ENCODE measurements around the gene MLKL.

Gene MLKL

GRCh38 chr16:74641969-74642368 is 58.7 kb downstream of the MLKL start:
- peak; percentile 29 for DNase-seq

GRCh38 chr16:74637742-74638453 is 62.8 kb downstream of the MLKL start:
- no peak for DNase-seq

- DNase-seq: peak; percentile 8
Observed at GRCh38 chr16:74635303-74635702, 65.4 kb downstream of the MLKL start.

GRCh38 chr16:74633686-74634085 is 67.0 kb downstream of the MLKL start:
- peak; percentile 29 for DNase-seq

GRCh38 chr16:74627506-74628220 is 73.0 kb downstream of the MLKL start:
- DNase-seq: peak; percentile 45

- peak; percentile 35 for DNase-seq
Observed at GRCh38 chr16:74626741-74627416, 73.8 kb downstream of the MLKL start.

GRCh38 chr16:74625500-74626350 is 74.9 kb downstream of the MLKL start:
- DNase-seq: peak; percentile 40

- DNase-seq: peak; percentile 43
Observed at GRCh38 chr16:74623839-74624235, 76.8 kb downstream of the MLKL start.

- DNase-seq: peak; percentile 47
Observed at GRCh38 chr16:74623214-74623838, 77.3 kb downstream of the MLKL start.

- no peak for DNase-seq
Observed at GRCh38 chr16:74622005-74622404, 78.7 kb downstream of the MLKL start.
